Measurements from ENCODE around the gene LHFPL2. TPM values are rescaled to one million over a fixed set of nuclear protein-coding genes. Genes with fewer than 3 reads are reported as not detected.

The LHFPL2 gene
- total RNA-seq, 1 donor from 2014 or later: 32.4 TPM

GRCh38 chr5:78555870-78556269 is 92.7 kb downstream of the LHFPL2 start:
- DNase-seq (ENCODE audit: low read depth) (no peak), FAIRE-seq (no peak)
- Histone ChIP-seq H3K4me3 (ENCODE audit: low read depth, low read length) (no peak overlapping the region), H3K36me3 (ENCODE audit: control insufficient read depth, insufficient read depth, low read length) (no peaks in the 10 kb centered on the region), H3K27me3 (ENCODE audit: control insufficient read depth, insufficient read depth, low read length) (no peaks in the 10 kb centered on the region)
- TF ChIP-seq, protein P1, sequence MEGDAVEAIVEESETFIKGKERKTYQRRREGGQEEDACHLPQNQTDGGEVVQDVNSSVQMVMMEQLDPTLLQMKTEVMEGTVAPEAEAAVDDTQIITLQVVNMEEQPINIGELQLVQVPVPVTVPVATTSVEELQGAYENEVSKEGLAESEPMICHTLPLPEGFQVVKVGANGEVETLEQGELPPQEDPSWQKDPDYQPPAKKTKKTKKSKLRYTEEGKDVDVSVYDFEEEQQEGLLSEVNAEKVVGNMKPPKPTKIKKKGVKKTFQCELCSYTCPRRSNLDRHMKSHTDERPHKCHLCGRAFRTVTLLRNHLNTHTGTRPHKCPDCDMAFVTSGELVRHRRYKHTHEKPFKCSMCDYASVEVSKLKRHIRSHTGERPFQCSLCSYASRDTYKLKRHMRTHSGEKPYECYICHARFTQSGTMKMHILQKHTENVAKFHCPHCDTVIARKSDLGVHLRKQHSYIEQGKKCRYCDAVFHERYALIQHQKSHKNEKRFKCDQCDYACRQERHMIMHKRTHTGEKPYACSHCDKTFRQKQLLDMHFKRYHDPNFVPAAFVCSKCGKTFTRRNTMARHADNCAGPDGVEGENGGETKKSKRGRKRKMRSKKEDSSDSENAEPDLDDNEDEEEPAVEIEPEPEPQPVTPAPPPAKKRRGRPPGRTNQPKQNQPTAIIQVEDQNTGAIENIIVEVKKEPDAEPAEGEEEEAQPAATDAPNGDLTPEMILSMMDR (IDR thresholded peaks at IDR 0.05; ENCODE audit: insufficient read depth, low read length, severe bottlenecking): no peak

DNA sequence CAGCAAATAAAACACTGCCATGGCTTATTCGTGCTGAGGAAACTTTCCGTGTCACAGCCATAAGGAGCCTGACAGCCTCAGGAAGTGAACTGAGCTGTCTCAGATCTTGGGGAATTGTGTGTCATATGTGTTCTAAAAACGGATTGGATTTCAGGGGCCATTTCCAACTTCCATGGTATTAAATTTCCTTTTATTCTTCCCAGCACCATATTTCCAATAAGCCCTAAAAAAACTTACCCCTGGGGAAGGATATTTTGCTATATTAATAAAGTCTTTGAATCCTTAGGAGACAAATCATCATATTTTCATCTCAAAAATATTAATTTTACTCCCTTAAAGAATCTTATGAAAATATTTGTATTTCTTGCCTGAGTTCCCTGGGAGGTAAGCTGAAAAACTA is 93.9 kb downstream of the LHFPL2 start:
- FAIRE-seq: no peak
- Histone ChIP-seq H3K4me3 (ENCODE audit: low read depth, low read length) (no peak overlapping the region), H3K27me3 (ENCODE audit: control insufficient read depth, insufficient read depth, low read length) (no peaks in the 10 kb centered on the region), H3K36me3 (ENCODE audit: control insufficient read depth, insufficient read depth, low read length) (no peaks in the 10 kb centered on the region)
- TF ChIP-seq, protein P1 (IDR thresholded peaks at IDR 0.05; ENCODE audit: insufficient read depth, low read length, severe bottlenecking): no peak
- DNase-seq (ENCODE audit: low read depth): no peak

GRCh38 chr5:78553580-78554353 is 94.8 kb downstream of the LHFPL2 start:
- FAIRE-seq (no peak), DNase-seq (ENCODE audit: low read depth) (no peak)
- no peaks in the 10 kb centered on the region for H3K36me3 ChIP-seq (ENCODE audit: control insufficient read depth, insufficient read depth, low read length)
- TF ChIP-seq, protein P1 (IDR thresholded peaks at IDR 0.05; ENCODE audit: insufficient read depth, low read length, severe bottlenecking): no peak
- H3K4me3 ChIP-seq (ENCODE audit: low read depth, low read length): no peak overlapping the region
- H3K27me3 ChIP-seq (ENCODE audit: control insufficient read depth, insufficient read depth, low read length): no peaks in the 10 kb centered on the region

DNA sequence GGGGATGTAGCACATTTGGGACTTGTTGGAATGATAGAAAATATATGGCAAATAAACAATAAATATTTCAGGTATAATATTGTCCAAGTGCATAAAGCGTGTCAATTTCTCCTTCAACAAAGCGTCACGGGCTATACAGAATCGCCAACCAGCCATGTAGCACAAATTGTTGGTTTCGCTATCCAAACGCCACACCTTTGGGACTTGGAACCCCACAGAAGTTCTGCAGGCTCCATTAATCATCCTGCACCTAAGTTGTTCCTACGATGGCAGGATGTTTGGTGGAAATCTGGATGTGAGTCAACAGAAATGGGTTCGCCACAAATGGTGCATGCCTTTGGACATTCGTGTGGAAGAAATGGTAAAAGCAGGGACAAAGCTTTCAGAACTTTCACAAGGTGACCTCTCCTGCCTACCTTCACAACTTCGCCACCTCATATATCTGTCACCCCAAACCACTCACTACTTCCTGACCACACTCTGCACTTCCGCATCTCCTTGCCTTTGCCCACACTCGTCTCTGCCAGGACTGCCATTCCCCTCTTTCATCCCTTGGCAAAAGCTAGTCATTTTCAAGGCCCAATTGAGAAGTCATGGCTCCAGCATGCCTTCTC is 95.7 kb downstream of the LHFPL2 start:
- no peak overlapping the region for H3K4me3 ChIP-seq (ENCODE audit: low read depth, low read length)
- DNase-seq (ENCODE audit: low read depth) (peak; percentile 66), FAIRE-seq (peak; percentile 72)
- H3K36me3 ChIP-seq (ENCODE audit: control insufficient read depth, insufficient read depth, low read length): no peaks in the 10 kb centered on the region
- TF ChIP-seq, protein P1 (IDR thresholded peaks at IDR 0.05; ENCODE audit: insufficient read depth, low read length, severe bottlenecking): no peak
- H3K27me3 ChIP-seq (ENCODE audit: control insufficient read depth, insufficient read depth, low read length): no peaks in the 10 kb centered on the region

DNA sequence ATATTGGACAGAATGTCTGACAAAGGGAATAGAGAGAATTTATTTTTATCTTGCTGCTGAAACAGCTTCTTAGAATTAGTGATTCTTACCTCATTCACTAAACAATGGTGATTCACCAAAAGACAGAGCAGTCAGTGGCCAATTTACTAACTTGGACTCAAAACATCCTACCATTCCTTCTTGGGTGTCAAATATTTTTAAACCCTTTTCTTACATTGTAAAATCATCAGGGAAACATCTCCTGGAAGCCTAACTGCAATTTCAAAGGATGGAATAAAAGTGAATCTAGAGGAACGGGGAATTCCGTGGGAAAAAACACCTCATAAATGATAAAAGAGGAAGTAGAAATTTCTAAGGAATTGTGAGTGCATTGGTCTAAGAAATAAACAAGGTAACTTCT is 97.7 kb downstream of the LHFPL2 start:
- Histone ChIP-seq H3K27me3 (ENCODE audit: control insufficient read depth, insufficient read depth, low read length) (no peaks in the 10 kb centered on the region), H3K36me3 (ENCODE audit: control insufficient read depth, insufficient read depth, low read length) (no peaks in the 10 kb centered on the region), H3K4me3 (ENCODE audit: low read depth, low read length) (no peak overlapping the region)
- FAIRE-seq (no peak), DNase-seq (ENCODE audit: low read depth) (no peak)
- TF ChIP-seq, protein P1 (IDR thresholded peaks at IDR 0.05; ENCODE audit: insufficient read depth, low read length, severe bottlenecking): no peak

Measured in bronchial epithelial cell (primary cell).